Limb (tissue), 2 donors: ENCODE results near the gene CCDC18.
"Not testable (repeated sequence)": the region's sequence is repeated elsewhere in the genome, so short reads cannot be mapped to it uniquely, and the experiment has no call there.

Experiments
- DNase-seq, 2 donors: peaks; one replicate each; pipeline ENCODE4 v3.0.0-alpha.2; 2016; ENCODE audit errors: extremely low spot score in 2 of 2

CCDC18 gene

DNA sequence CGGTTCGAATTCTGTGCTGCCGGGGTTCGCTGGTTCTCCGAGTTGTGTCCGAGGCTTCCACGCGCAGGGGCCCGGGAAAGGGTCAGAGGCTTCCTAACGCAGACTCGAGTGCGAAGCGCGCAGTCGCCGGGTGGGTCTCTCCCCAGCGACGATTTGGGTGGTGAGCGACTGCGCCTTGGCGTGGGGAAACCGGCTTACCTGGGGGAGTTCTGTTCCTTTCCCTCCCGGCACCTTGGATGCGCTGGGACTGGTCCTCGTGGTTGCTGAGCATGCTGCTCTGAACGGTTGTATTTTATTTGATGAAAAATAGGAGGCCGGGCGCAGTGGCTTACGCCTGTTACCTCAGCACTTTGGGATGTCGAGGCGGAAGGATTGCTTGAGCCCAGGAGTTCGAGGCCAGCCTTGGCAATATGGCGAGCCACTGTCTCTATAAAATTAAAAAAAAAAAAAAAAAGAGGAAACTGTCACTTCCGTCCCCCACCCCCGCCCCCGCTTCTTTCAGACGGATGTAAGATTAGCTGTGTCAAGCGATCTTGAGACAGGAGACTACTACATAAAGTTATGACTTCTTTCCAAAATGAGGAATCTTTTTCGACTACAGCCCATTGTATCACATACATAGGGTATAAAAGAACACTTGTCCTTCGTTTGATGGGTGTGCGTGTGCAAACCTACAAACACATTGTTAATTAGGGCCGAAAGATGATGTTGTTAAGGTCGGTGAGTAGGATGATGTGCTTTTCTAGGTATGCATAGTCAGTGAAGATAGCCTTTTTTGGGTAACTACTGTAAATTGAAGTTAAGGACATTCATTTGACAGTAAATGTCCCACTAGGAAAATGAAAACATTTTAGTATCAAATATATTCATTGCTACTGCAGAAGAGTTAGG is at the start of gene CCDC18:
TSS of gene CCDC18 (plus strand) at position 2 of the 891 bp plus-strand sequence. CDS start 2,638 bp downstream, outside the sequence.
- no peak for DNase-seq

GRCh38 chr1:93132638-93133037 is 47.9 kb upstream of the CCDC18 start:
- no peak for DNase-seq

- DNase-seq: no peak
These were observed 44.1 kb upstream of the CCDC18 start for GRCh38 chr1:93136445-93136844.

DNA sequence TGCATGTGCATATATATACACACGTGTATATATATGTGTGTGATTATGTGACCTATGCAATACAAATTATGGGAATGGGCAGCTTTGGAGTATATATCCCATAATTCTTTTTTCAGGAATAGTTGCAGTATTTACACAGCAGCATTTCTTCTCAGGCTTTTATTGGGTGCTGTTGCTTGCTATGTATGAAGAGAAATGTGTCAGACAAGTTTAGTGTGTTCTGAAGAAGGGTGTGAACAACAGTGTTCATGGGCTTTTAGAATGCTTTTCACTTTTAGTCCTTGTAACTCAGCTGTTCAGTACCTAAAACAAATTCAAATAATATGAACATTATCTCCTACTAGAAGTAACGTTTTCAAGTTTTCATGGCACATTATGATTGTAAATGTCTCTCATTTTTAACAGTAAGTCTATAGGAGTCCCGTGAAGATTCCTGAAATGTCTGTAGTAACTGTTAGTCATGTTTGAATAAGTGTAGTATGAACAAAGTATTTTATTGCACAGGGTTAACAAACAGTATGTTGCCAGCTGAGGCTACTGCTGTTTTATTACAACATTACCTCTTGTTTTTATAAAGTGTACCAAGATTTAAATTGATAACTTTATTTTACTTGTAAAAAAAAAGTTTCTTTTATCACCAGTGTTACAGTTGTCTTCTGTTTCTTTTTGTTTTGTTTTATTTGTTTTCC is 42.8 kb upstream of the CCDC18 start:
- no peak for DNase-seq

- no peak for DNase-seq
These were observed 40.4 kb upstream of the CCDC18 start for GRCh38 chr1:93140106-93140505.

DNA sequence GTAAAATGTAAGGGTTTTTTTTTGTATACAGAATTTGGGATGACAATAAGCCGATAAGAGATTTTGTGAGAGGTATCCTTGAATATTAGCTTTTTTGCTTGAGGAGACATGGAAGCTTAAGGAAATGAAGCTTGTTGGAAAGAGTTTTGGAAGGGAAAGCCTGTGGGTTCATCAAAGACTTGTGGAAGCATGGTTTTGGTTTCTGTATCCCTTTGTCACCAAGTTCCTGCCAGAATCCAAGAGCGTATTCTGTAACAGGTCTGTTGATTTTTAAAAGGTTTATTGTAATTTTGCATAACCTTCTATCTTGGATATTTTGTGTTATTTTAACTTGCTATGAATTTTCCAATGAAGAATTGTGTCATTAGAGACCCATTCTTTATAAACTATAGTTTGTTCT is 38.4 kb upstream of the CCDC18 start:
- DNase-seq: no peak

GRCh38 chr1:93143136-93143535 is 37.4 kb upstream of the CCDC18 start:
- DNase-seq: no peak

- no peak for DNase-seq
These were observed 36.8 kb upstream of the CCDC18 start for GRCh38 chr1:93143769-93144168.

- DNase-seq: no peak
These were observed 32.5 kb upstream of the CCDC18 start for GRCh38 chr1:93148001-93148400.

DNA sequence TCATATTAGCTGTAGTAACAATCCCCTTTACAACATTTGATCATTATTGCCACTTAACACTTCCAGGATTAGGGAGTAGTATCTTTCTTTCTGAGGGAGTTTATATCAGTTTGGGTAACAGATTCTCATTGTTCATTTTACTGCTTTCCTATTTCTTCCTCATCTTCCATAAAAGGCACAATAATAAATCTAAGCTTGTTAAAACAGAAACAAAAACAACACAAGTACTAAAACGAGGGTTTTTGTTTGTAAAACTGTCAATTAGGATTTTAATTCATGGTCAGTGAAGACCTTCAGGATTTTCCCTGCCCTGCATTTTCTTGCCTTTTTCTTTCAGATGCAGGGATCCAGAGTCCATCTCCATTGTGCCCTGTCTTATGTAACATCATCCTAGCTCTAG is 29.8 kb upstream of the CCDC18 start:
- no peak for DNase-seq

DNA sequence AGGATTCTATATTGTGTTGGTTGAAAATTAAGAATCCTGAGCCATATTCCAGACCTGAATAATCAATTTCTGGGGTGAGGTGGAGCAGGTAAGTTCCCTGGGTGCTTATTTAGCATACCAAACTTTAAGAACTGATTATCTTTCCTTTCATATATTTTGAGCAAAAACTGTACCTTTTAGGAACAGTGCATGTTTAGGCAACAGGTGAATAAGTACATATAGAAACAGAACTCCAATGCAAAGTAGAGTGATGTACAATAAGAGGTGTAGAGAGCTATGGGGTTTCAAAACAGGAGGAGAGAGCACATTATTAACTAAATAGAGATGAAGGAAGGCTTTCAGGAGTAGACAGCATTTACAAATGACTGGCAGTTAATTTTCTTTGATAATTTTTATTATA is 29.1 kb upstream of the CCDC18 start:
- no peak for DNase-seq

GRCh38 chr1:93152835-93153234 is 27.7 kb upstream of the CCDC18 start:
- no peak for DNase-seq

- DNase-seq: no peak
These were observed 25.6 kb upstream of the CCDC18 start for GRCh38 chr1:93154898-93155297.

GRCh38 chr1:93155335-93155734 is 25.2 kb upstream of the CCDC18 start:
- DNase-seq: no peak

- no peak for DNase-seq
These were observed 21.2 kb upstream of the CCDC18 start for GRCh38 chr1:93159337-93159736.

DNA sequence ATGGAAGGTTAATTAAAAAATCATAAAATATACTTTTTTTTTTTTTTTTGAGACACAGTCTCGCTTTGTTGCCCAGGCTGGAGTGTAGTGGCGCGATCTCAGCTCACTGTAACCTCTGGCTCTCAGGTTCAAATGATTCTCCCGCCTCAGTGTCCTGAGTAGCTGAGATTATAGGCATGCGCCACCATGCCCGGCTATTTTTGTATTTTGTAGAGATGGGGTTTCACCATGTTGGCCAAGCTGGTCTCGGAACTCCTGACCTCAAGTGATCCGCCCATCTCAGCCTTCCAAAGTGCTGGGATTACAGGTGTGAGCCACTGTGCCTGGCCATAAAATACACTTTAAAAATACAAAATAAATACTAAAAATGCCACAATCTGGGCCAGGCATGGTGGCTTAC is 17.2 kb upstream of the CCDC18 start:
- DNase-seq: not testable (repeated sequence)

DNA sequence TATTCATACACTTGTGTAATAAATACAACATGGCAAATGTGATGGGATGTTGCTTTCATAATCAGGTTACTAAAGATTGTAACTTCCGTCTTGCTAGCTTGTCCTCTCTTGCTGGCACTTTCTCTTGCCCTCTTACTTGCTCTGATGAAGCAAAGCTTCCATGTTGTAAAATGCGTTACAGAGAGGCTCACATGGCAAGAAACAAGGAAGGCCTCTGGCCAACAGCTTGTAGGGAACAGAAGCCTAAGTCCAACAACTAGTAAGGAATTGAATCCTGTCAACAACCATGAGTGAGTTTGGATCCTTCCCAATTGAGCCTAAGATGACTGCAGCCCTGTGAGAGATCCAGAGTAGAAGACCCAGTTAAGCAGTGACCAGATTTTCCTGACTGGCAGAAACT is 15.7 kb upstream of the CCDC18 start:
- DNase-seq: no peak

DNA sequence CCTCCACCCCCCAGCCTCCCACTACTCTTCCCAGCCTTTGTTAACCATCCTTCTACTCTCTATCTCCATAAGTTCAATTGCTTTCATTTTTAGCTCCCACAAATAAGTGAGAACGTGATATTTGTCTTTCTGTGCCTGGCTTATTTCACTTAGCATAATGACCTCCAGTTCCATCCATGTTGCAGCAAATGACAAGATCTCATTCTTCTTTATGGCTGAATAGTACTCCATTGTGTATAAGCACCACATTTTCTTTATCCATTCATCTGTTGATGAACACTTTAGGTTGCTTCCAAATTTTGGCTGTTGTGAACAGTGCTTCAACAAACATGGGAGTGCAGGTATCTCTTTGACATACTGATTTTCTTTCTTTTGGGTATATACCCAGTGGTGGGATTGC is 14.6 kb upstream of the CCDC18 start:
- DNase-seq: not testable (repeated sequence)

- no peak for DNase-seq
These were observed 13.5 kb upstream of the CCDC18 start for GRCh38 chr1:93167006-93167405.

DNA sequence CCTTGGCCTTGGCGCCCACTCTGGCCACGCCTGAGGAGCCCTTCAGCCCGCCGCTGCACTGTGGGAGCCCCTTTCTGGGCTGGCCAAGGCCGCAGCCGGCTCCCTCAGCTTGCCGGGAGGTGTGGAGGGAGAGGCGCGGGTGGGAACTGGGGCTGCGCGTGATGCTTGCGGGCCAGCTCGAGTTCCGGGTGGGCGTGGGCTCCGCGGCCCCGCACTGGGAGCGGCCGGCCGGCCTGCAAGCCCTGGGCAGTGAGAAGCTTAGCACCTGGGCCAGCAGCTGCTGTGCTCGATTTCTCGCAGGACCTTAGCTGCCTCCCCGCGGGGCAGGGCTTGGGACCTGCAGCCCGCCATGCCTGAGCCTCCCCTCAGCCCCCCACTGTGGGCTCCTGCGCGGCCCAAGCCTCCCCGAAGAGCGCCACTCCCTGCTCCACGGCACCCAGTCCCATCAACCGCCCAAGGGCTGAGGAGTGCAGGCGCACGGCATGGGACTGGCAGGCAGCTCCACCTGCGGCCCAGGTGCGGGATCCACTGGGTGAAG is 10.3 kb upstream of the CCDC18 start:
- not testable (repeated sequence) for DNase-seq

DNA sequence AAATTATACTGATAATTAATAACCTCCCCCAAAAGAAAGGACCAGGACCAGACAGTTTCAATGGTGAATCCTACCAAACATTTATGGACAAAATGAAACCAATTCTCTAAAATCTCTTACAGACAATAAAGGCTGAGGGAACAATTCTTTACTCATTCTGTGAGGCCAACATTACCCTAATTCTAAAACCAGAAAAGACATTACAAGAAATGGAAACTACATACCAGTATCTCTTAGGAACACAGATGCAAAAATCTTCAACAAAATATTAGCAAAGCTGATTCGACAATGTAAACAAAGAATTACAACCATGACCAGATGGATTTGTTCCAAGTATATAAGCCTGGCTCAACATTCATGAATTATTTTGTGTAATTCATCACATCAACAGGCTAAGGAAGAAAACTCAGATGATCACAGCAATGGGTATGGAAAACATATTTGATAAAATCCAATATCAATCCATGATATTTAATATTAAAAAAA is 8.9 kb upstream of the CCDC18 start:
- no peak for DNase-seq

DNA sequence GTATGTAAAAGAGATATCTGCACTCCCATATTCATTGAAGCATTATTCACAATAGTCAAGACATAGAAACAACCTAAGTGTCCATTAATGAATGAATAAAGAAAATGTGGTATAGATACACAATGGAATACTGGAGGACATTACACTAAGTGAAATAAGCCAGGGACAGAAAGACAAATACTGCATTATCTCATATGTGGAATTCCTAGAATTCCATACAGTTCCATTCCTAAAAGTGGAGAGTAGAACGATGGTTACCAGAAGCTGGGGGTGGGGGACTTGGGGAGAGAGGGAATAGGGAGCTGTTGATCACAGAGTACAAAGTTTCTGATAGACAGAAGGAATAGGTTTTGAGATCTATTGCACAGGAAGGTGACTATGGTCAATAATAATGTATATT is 7.7 kb upstream of the CCDC18 start:
- DNase-seq: no peak
